KMS-11 (cell line): ENCODE results near the gene APBA3.

ENCODE experiments used
- H2AFZ ChIP-seq: fragments of 200-600 bp; sonication (generic); 2 replicates; pipeline ENCODE4 v1.6.1; 2016; ENCODE audit warnings: antibody characterized with exemption, mixed run types, low read depth
- H3K27ac ChIP-seq: fragments of 200-600 bp; sonication (generic); 2 replicates; pipeline ENCODE4 v1.6.1; 2016; ENCODE audit warnings: mild to moderate bottlenecking, mixed run types
- H3K27me3 ChIP-seq: fragments of 200-600 bp; sonication (generic); 2 replicates; pipeline ENCODE4 v1.6.1; 2017; ENCODE audit warnings: mild to moderate bottlenecking, low read depth, mixed run types, moderate library complexity; ENCODE audit not compliant: insufficient read depth
- H3K36me3 ChIP-seq: fragments of 200-600 bp; sonication (generic); 2 replicates; pipeline ENCODE4 v1.6.1; 2017; ENCODE audit warnings: mild to moderate bottlenecking, mixed run types; ENCODE audit not compliant: insufficient read depth
- H3K4me1 ChIP-seq: fragments of 200-600 bp; sonication (generic); 2 replicates; pipeline ENCODE4 v1.6.1; 2016; ENCODE audit warnings: mild to moderate bottlenecking, low read depth, mixed run types; ENCODE audit not compliant: poor library complexity, severe bottlenecking
- H3K4me2 ChIP-seq: fragments of 200-600 bp; sonication (generic); 2 replicates; pipeline ENCODE4 v1.7.0; 2016; ENCODE audit warnings: mild to moderate bottlenecking, mixed run types
- H3K4me3 ChIP-seq: fragments of 200-600 bp; sonication (generic); IDR thresholded peaks from 2 replicates; pipeline ENCODE4 v1.6.1; 2017; ENCODE audit warnings: low read depth, low read length, mixed read lengths; ENCODE audit not compliant: insufficient read depth
- H3K79me2 ChIP-seq: fragments of 200-600 bp; sonication (generic); 2 replicates; pipeline ENCODE4 v1.6.1; 2016; ENCODE audit warnings: low read depth, mixed run types; ENCODE audit not compliant: insufficient read depth
- H3K9ac ChIP-seq: fragments of 200-600 bp; sonication (generic); 2 replicates; pipeline ENCODE4 v1.6.1; 2016; ENCODE audit warnings: mild to moderate bottlenecking, mixed run types
- H4K20me1 ChIP-seq: fragments of 200-600 bp; sonication (generic); 2 replicates; pipeline ENCODE4 v1.6.1; 2016; ENCODE audit warnings: mild to moderate bottlenecking, mixed run types; ENCODE audit not compliant: insufficient read depth
- TF ChIP-seq, protein P1 (sequence below): fragments of 200-600 bp; sonication (generic); conservative IDR thresholded peaks from 2 replicates; pipeline ENCODE4 v1.6.1; 2017; ENCODE audit warnings: low read depth, mild to moderate bottlenecking, antibody characterized with exemption, low read length, moderate library complexity, mixed read lengths

APBA3 gene

DNA sequence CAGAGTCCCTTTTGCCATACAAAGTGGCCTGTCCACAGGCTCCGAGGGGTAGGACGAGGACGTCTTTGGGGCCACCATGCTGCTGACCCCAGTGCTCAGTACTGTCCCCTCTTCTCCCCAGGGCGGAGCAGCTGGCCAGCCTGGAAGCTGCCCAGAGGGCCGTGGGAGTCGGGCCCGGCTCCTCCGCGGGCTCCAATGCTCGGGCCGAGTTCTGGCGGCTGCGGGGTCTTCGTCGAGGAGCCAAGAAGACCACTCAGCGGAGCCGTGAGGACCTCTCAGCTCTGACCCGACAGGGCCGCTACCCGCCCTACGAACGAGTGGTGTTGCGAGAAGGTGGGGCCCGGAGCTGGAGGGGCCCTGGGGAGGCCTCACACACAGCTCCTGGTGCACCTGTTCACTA lies 21.1 kb downstream of the APBA3 start:
- Histone ChIP-seq H4K20me1 (no peaks in the 10 kb centered on the region), H3K9ac (no peak overlapping the region), H3K4me1 (no peaks in the 10 kb centered on the region), H3K4me3 (no peak overlapping the region), H3K27me3 (peaks cover 44% of the 10 kb centered on the region), H3K4me2 (no peak overlapping the region), H3K36me3 (no peaks in the 10 kb centered on the region), H2AFZ (no peak overlapping the region), H3K79me2 (no peaks in the 10 kb centered on the region), H3K27ac (no peak overlapping the region)
- TF ChIP-seq, protein P1, sequence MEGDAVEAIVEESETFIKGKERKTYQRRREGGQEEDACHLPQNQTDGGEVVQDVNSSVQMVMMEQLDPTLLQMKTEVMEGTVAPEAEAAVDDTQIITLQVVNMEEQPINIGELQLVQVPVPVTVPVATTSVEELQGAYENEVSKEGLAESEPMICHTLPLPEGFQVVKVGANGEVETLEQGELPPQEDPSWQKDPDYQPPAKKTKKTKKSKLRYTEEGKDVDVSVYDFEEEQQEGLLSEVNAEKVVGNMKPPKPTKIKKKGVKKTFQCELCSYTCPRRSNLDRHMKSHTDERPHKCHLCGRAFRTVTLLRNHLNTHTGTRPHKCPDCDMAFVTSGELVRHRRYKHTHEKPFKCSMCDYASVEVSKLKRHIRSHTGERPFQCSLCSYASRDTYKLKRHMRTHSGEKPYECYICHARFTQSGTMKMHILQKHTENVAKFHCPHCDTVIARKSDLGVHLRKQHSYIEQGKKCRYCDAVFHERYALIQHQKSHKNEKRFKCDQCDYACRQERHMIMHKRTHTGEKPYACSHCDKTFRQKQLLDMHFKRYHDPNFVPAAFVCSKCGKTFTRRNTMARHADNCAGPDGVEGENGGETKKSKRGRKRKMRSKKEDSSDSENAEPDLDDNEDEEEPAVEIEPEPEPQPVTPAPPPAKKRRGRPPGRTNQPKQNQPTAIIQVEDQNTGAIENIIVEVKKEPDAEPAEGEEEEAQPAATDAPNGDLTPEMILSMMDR, result no peak

DNA sequence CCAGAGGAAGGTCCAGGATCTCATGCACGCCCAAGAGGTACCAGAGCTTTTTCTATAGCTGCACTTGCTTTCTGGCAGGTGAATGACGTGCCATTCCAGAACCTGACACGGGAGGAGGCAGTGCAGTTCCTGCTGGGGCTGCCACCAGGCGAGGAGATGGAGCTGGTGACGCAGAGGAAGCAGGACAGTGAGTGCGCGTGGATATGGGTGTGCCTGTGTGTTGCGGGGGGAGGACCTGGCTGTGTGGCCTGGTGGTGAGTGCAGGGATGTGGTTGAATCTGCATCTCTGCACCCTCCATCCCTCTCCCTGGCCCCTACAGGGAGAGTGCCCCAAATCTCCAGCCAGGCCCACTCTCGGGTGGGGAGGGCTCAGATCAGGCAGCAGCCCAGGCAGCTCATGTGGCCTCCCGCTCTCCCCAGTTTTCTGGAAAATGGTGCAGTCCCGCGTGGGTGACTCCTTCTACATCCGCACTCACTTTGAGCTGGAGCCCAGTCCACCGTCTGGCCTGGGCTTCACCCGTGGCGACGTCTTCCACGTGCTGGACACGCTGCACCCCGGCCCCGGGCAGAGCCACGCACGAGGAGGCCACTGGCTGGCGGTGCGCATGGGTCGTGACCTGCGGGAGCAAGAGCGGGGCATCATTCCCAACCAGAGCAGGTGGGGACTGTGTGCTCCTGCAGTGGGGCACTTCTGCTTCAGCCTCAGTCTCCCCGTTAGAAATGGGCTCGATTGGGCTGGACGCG lies 22.8 kb downstream of the APBA3 start:
- no peaks in the 10 kb centered on the region for H4K20me1 ChIP-seq
- H3K27ac ChIP-seq, result no peak overlapping the region
- no peak overlapping the region for H3K4me3 ChIP-seq
- TF ChIP-seq, protein P1, result no peak
- no peaks in the 10 kb centered on the region for H3K79me2 ChIP-seq
- H3K4me1 ChIP-seq, result no peaks in the 10 kb centered on the region
- no peak overlapping the region for H3K4me2 ChIP-seq
- H3K9ac ChIP-seq, result no peak overlapping the region
- H3K36me3 ChIP-seq, result no peaks in the 10 kb centered on the region
- peaks cover 61% of the 10 kb centered on the region for H3K27me3 ChIP-seq
- no peak overlapping the region for H2AFZ ChIP-seq

DNA sequence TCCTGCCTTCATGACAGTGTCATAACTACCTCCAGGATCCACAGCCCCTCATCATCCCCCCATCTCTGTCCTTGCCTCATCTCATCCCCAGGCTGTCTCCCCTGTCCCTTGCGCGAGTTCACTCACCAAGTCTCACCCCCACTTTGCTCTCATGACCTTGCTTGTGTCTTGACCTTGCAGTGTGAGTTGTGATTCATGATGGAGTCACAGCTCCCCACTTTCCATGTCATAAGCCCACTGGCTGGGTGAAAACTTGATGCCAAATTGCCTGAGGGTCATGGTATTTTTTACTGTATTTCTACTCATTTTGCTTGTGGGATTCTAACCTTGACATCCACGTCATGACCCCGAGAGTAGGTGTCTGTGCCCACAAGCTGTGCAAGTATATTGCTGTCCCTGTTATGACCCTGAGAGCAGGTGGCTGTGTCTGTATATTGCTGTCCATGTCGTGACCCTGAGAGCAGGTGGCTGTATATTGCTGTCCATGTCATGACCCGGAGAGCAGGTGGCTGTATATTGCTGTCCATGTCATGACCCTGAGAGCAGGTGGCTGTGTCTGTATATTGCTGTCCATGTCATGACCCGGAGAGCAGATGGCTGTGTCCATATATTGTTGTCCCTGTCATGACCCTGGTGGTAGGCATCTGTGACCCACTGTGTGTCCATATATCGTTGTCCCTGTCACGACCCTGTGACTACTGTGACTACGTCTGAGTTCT lies 23.8 kb downstream of the APBA3 start:
- Histone ChIP-seq H4K20me1 (no peaks in the 10 kb centered on the region), H3K4me3 (no peak overlapping the region), H3K27ac (no peak overlapping the region), H2AFZ (no peak overlapping the region), H3K4me2 (no peak overlapping the region), H3K36me3 (no peaks in the 10 kb centered on the region), H3K27me3 (peaks cover 68% of the 10 kb centered on the region), H3K4me1 (no peaks in the 10 kb centered on the region), H3K9ac (no peak overlapping the region), H3K79me2 (no peaks in the 10 kb centered on the region)
- TF ChIP-seq, protein P1, result no peak

DNA sequence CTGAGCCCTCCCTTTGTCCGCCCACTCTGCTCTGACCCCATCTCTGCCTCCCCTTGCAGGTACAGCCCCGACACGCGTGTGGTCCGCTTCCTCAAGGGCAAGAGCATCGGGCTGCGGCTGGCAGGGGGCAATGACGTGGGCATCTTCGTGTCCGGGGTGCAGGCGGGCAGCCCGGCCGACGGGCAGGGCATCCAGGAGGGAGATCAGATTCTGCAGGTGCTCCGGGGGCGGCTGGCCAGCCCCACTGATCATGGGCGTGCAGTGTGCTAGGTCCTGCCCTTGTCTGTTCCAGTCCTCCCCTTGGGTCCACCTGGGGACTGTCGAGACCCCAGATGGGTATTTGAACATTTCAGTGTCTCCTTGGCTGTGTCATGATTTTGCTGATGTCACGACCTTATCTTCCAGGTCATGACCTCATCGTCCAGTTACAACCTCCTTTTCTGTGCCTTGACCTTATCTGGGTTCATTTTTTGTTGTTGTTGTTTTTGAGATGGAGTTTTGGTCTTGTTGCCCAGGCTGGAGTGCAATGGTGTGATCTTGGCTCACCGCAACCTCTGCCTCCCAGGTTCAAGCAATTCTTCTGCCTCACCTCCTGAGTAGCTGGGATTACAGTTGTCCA lies 25.3 kb downstream of the APBA3 start:
- Histone ChIP-seq H3K36me3 (no peaks in the 10 kb centered on the region), H2AFZ (no peak overlapping the region), H3K4me3 (no peak overlapping the region)

More for the DNA sequence above, 25.3 kb downstream of the APBA3 start:
- H3K4me1 ChIP-seq, result no peaks in the 10 kb centered on the region
- no peaks in the 10 kb centered on the region for H4K20me1 ChIP-seq
- H3K27me3 ChIP-seq, result peaks cover 69% of the 10 kb centered on the region
- H3K27ac ChIP-seq, result no peak overlapping the region
- H3K9ac ChIP-seq, result no peak overlapping the region
- TF ChIP-seq, protein P1, result no peak
- H3K4me2 ChIP-seq, result no peak overlapping the region
- H3K79me2 ChIP-seq, result no peaks in the 10 kb centered on the region
